OCI-LY3 (cell line): Measurements from ENCODE around the gene MICALL2.

Experiments
- H2AFZ ChIP-seq: fragments of 200-600, 300-600 bp; shearing (Covaris generic); 2 replicates; pipeline ENCODE4 v1.6.0; 2014; ENCODE audit warnings: antibody characterized with exemption, low read depth, low read length
- H3K27ac ChIP-seq: fragments of 200-600, 300-600 bp; sonication (generic); 2 replicates; pipeline ENCODE4 v1.5.1; 2014; ENCODE audit warnings: mild to moderate bottlenecking, low read length, moderate library complexity, mixed read lengths
- H3K27me3 ChIP-seq: fragments of 200-600, 300-600 bp; sonication (generic); 2 replicates; pipeline ENCODE4 v1.6.1; 2014; ENCODE audit warnings: low read depth, low read length, mixed read lengths
- H3K36me3 ChIP-seq: fragments of 200-600, 300-600 bp; sonication (generic); replicated peaks from 2 replicates; pipeline ENCODE3; 2014; ENCODE audit warnings: low read depth, low read length, mixed read lengths
- H3K4me1 ChIP-seq: fragments of 300-600, 200-600 bp; sonication (generic); 2 replicates; pipeline ENCODE4 v1.6.1; 2014; ENCODE audit warnings: low read length, mixed read lengths
- H3K4me2 ChIP-seq: fragments of 200-600, 300-600 bp; sonication (generic); 2 replicates; pipeline ENCODE4 v1.6.1; 2014; ENCODE audit warnings: low read length, mixed read lengths
- H3K4me3 ChIP-seq: fragments of 300-600, 200-600 bp; sonication (generic); 2 replicates; pipeline ENCODE4 v1.5.1; 2014; ENCODE audit warnings: antibody characterized with exemption, mild to moderate bottlenecking, low read length, moderate library complexity
- H3K79me2 ChIP-seq: fragments of 300-600, 200-600 bp; shearing (Covaris generic); 2 replicates; pipeline ENCODE4 v1.6.1; 2014; ENCODE audit warnings: mild to moderate bottlenecking, low read length, mixed read lengths
- H3K9ac ChIP-seq: fragments of 300-600, 200-600 bp; shearing (Covaris generic); 2 replicates; pipeline ENCODE4 v1.6.0; 2014; ENCODE audit warnings: mild to moderate bottlenecking, low read length, moderate library complexity
- H3K9me3 ChIP-seq: fragments of 200-600, 300-600 bp; shearing (Covaris generic); 2 replicates; pipeline ENCODE4 v1.6.1; 2014; ENCODE audit warnings: low read length, mixed read lengths; ENCODE audit not compliant: insufficient read depth
- H4K20me1 ChIP-seq: fragments of 200-600, 300-600 bp; sonication (generic); 2 replicates; pipeline ENCODE4 v1.6.1; 2016; ENCODE audit warnings: low read length, mixed read lengths; ENCODE audit not compliant: insufficient read depth
- CTCF ChIP-seq: fragments of 200-600, 300-600 bp; sonication (generic); IDR thresholded peaks from 2 replicates; pipeline ENCODE4 v1.5.1; 2014; ENCODE audit warnings: antibody characterized with exemption, low read length, low read depth
- EZH2phosphoT487 ChIP-seq: fragments of 200-600 bp; shearing (Covaris generic); IDR thresholded peaks from 2 replicates; pipeline ENCODE4 v1.6.1; 2018; ENCODE audit warnings: antibody characterized with exemption, mixed run types, low read depth

The MICALL2 gene

GRCh38 chr7:1458683-1459511, at the start of gene MICALL2:
MICALL2 (minus strand) TSS chr7:1459470; CDS start chr7:1459326, 144 bp downstream.
- Histone ChIP-seq H3K36me3 (no peaks in the 10 kb centered on the region), H3K4me2 (no peak within 1 kb of the TSS), H3K79me2 (no peaks in the 10 kb centered on the region), H4K20me1 (no peaks in the 10 kb centered on the region), H3K27me3 (no peaks in the 10 kb centered on the region), H3K4me3 (no peak within 1 kb of the TSS), H2AFZ (no peak within 1 kb of the TSS), H3K9ac (no peak within 1 kb of the TSS), H3K4me1 (no peaks in the 10 kb centered on the region), H3K9me3 (no peaks in the 10 kb centered on the region), H3K27ac (no peak within 1 kb of the TSS)
- TF ChIP-seq EZH2phosphoT487 (no peak), CTCF (no peak)

GRCh38 chr7:1508277-1508758, 49.0 kb upstream of the MICALL2 start:
- no peak overlapping the region for H3K27ac ChIP-seq
- no peak for TF ChIP-seq EZH2phosphoT487
- no peak for TF ChIP-seq CTCF
- no peak overlapping the region for H3K4me3 ChIP-seq
- H2AFZ ChIP-seq = no peak overlapping the region
- no peaks in the 10 kb centered on the region for H3K9me3 ChIP-seq
- no peaks in the 10 kb centered on the region for H3K27me3 ChIP-seq
- no peak overlapping the region for H3K4me2 ChIP-seq
- peaks cover 8% of the 10 kb centered on the region for H3K79me2 ChIP-seq
- H4K20me1 ChIP-seq = no peaks in the 10 kb centered on the region
- no peak overlapping the region for H3K9ac ChIP-seq
- no peaks in the 10 kb centered on the region for H3K36me3 ChIP-seq
- peaks cover 9% of the 10 kb centered on the region; the same call in 1 of the 2 replicates for H3K4me1 ChIP-seq

- Histone ChIP-seq H3K4me3 (peak overlapping the region; percentile 38; the same call in 1 of the 2 replicates), H3K27ac (no peak overlapping the region), H3K79me2 (peaks cover 28% of the 10 kb centered on the region), H3K36me3 (no peaks in the 10 kb centered on the region), H3K4me2 (peak overlapping the region; percentile 44), H4K20me1 (no peaks in the 10 kb centered on the region), H3K27me3 (no peaks in the 10 kb centered on the region), H3K4me1 (peaks cover 9% of the 10 kb centered on the region; the same call in 1 of the 2 replicates), H2AFZ (no peak overlapping the region), H3K9me3 (no peaks in the 10 kb centered on the region), H3K9ac (no peak overlapping the region)
- no peak for TF ChIP-seq EZH2phosphoT487
- no peak for TF ChIP-seq CTCF
Observed at GRCh38 chr7:1505731-1506550, 46.7 kb upstream of the MICALL2 start.
